Suprapubic skin (tissue), 4 donors: ENCODE measurements around the gene DDIAS.

Experiments
- POLR2A ChIP-seq, 2 donors: fragments of 450-650 bp; IDR thresholded peaks; one replicate each; pipeline ENCODE4 v1.6.1; 2017; ENCODE audit warnings: antibody characterized with exemption in 2 of 2, mild to moderate bottlenecking in 2 of 2, moderate library complexity in 2 of 2
- POLR2AphosphoS5 ChIP-seq, 3 donors: sonication (generic); formaldehyde crosslinking; IDR thresholded peaks; one replicate each; pipeline ENCODE4 v1.6.1; 2017; ENCODE audit warnings: antibody characterized with exemption in 3 of 3
- TF ChIP-seq, protein P1 (sequence below), 2 donors: fragments of 200-600 bp in 1 of 2; fragments of 450-650 bp in 1 of 2; sonication (generic) in 1 of 2; IDR thresholded peaks; one replicate each; pipeline ENCODE4 v1.5.1; 2016 to 2019; ENCODE audit warnings: antibody characterized with exemption in 2 of 2, mild to moderate bottlenecking in 1 of 2, moderate library complexity in 1 of 2

DNA sequence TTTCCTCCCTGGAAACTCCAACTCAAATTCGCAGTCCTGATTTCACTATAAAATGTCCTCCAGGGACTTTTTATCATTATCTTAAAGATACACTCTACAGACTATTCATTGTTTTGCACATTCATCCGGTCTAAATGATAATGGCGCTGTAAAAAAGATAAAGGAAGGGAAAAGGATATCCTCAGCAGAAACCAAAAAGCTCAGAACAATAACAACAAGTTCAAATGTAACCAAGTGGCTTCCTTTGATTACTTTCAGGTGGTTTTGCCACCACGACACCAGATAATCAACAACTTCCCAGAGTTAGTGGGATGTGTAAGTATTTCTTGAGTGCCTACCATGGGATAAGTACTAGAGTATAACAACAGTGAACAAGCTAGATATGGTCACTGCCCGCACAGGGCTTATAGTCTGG, 27.6 kb upstream of the DDIAS start:
- TF ChIP-seq, protein P1, sequence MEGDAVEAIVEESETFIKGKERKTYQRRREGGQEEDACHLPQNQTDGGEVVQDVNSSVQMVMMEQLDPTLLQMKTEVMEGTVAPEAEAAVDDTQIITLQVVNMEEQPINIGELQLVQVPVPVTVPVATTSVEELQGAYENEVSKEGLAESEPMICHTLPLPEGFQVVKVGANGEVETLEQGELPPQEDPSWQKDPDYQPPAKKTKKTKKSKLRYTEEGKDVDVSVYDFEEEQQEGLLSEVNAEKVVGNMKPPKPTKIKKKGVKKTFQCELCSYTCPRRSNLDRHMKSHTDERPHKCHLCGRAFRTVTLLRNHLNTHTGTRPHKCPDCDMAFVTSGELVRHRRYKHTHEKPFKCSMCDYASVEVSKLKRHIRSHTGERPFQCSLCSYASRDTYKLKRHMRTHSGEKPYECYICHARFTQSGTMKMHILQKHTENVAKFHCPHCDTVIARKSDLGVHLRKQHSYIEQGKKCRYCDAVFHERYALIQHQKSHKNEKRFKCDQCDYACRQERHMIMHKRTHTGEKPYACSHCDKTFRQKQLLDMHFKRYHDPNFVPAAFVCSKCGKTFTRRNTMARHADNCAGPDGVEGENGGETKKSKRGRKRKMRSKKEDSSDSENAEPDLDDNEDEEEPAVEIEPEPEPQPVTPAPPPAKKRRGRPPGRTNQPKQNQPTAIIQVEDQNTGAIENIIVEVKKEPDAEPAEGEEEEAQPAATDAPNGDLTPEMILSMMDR (IDR thresholded peaks at IDR 0.05): no peak
- TF ChIP-seq POLR2A (IDR thresholded peaks at IDR 0.05): no peak
- TF ChIP-seq POLR2AphosphoS5 (IDR thresholded peaks at IDR 0.05): no peak
